HAP-1 (cell line): Measurements from ENCODE around the gene RAP1A.
"Not testable (repeated sequence)": the region's sequence is repeated elsewhere in the genome, so short reads cannot be mapped to it uniquely, and the experiment has no call there.

Experiments used
- DNase-seq, 2 experiments: peaks; one replicate each; pipeline ENCODE4 v3.0.0-alpha.2; 2016 to 2020; ENCODE audit warnings: low spot score in 2 of 2
- H3K27me3 ChIP-seq: fragments of 250-450 bp; sonication (Bioruptor Pico); 2 replicates; pipeline ENCODE4 v1.5.1; 2020; ENCODE audit warnings: low read depth, mild to moderate bottlenecking, moderate library complexity
- H3K36me3 ChIP-seq: fragments of 250-450 bp; sonication (Bioruptor Pico); replicated peaks from 2 replicates; pipeline ENCODE4 v1.5.1; 2020; ENCODE audit warnings: mild to moderate bottlenecking
- H3K4me1 ChIP-seq: fragments of 250-450 bp; sonication (Bioruptor Pico); 2 replicates; pipeline ENCODE4 v1.5.1; 2020; ENCODE audit warnings: mild to moderate bottlenecking
- H3K4me3 ChIP-seq: fragments of 250-450 bp; sonication (Bioruptor Pico); 2 replicates; pipeline ENCODE4 v1.5.1; 2020; ENCODE audit warnings: mild to moderate bottlenecking, moderate library complexity
- H3K9me3 ChIP-seq: fragments of 250-450 bp; sonication (Bioruptor Pico); 2 replicates; pipeline ENCODE4 v1.5.1; 2020; ENCODE audit warnings: mild to moderate bottlenecking, moderate library complexity
- in situ Hi-C: fragments of 300-500 bp; cut with MboI; formaldehyde crosslinking; loops from 3 replicates; pipeline ENCODE4 v1.14.3; 2020; ENCODE audit warnings: low sequenced_read_pairs, inconsistent platforms, mixed read lengths

RAP1A gene

GRCh38 chr1:111628153-111628552, 8.6 kb downstream of the RAP1A start:
- in situ Hi-C loops: no loop called here
- H3K4me3 ChIP-seq: no peak overlapping the region
- no peaks in the 10 kb centered on the region for H3K36me3 ChIP-seq
- no peaks in the 10 kb centered on the region for H3K27me3 ChIP-seq
- H3K4me1 ChIP-seq: peaks cover 3% of the 10 kb centered on the region; the same call in 1 of the 2 replicates
- no peak for DNase-seq
- H3K9me3 ChIP-seq: no peaks in the 10 kb centered on the region

- peaks cover 3% of the 10 kb centered on the region; the same call in 1 of the 2 replicates for H3K4me1 ChIP-seq
- DNase-seq: no peak
- H3K9me3 ChIP-seq: no peaks in the 10 kb centered on the region
- in situ Hi-C loops: no loop called here
- H3K27me3 ChIP-seq: no peaks in the 10 kb centered on the region
- H3K36me3 ChIP-seq: no peaks in the 10 kb centered on the region
- H3K4me3 ChIP-seq: no peak overlapping the region
Measured at GRCh38 chr1:111629190-111629954, 9.8 kb downstream of the RAP1A start.

DNA sequence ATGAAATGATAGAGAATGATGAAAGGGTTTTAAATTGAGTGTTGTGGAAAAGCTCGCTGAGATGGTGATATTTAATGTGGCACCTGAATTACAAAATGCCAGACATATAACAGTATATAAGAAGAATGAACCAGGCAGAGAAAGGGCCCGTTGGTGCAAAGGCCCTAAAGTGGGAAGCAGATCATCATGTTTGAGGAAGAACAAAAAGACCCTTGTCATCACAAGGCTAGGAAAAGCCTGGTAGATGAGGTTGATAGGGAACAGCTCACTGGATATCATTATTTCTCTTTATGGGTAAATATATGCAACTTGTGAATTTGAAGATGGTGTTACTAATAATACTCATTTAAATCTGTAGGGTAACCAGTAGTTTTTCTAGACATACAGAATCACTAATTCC, 11.0 kb downstream of the RAP1A start:
- H3K9me3 ChIP-seq: no peaks in the 10 kb centered on the region
- no peaks in the 10 kb centered on the region for H3K36me3 ChIP-seq
- peaks cover 8% of the 10 kb centered on the region for H3K4me1 ChIP-seq
- H3K4me3 ChIP-seq: no peak overlapping the region
- H3K27me3 ChIP-seq: no peaks in the 10 kb centered on the region
- in situ Hi-C loops: no loop called here
- no peak for DNase-seq

- in situ Hi-C loops: no loop called here
- H3K4me3 ChIP-seq: no peak overlapping the region
- H3K4me1 ChIP-seq: peaks cover 5% of the 10 kb centered on the region
- no peak for DNase-seq
- H3K27me3 ChIP-seq: no peaks in the 10 kb centered on the region
- no peaks in the 10 kb centered on the region for H3K36me3 ChIP-seq
- H3K9me3 ChIP-seq: no peaks in the 10 kb centered on the region
Measured at GRCh38 chr1:111631502-111631901, 11.9 kb downstream of the RAP1A start.

- H3K27me3 ChIP-seq, H3K4me3 ChIP-seq, in situ Hi-C loops, H3K9me3 ChIP-seq, H3K36me3 ChIP-seq, DNase-seq: not testable (repeated sequence)
- H3K4me1 ChIP-seq: peaks cover 12% of the 10 kb centered on the region
Measured at GRCh38 chr1:111632771-111633170, 13.2 kb downstream of the RAP1A start.

DNA sequence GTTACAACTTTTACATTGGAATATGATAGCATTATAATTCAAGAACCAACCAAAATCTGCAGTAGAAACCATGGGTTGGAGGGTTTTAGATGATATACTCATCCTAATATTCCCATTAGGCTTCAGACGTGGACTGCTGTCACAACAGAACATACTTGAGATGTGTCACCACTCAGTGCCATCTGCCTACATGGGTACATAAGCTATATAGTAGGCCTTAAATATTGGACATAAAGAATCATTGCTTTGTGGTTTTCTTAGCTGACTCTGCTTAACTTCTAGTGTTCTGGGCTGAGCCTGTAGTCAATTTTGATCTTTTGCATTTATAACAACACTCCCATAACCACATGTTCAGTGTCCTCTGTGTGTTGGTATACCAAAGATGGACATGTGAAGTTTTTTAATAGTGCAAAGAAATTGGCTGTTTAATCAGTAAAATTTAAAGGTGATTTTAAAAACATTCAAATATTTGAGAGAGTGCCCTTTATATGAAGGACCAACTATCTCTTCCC, 14.2 kb downstream of the RAP1A start:
- H3K4me3 ChIP-seq: no peak overlapping the region
- no peaks in the 10 kb centered on the region for H3K36me3 ChIP-seq
- in situ Hi-C loops: no loop called here
- peaks cover 18% of the 10 kb centered on the region for H3K4me1 ChIP-seq
- no peaks in the 10 kb centered on the region for H3K9me3 ChIP-seq
- H3K27me3 ChIP-seq: no peaks in the 10 kb centered on the region
- DNase-seq: no peak

GRCh38 chr1:111635324-111636009, 15.9 kb downstream of the RAP1A start:
- Histone ChIP-seq H3K4me3 (no peak overlapping the region), H3K36me3 (no peaks in the 10 kb centered on the region), H3K4me1 (peaks cover 25% of the 10 kb centered on the region), H3K27me3 (no peaks in the 10 kb centered on the region), H3K9me3 (no peaks in the 10 kb centered on the region)
- in situ Hi-C loops: no loop called here
- DNase-seq: no peak

DNA sequence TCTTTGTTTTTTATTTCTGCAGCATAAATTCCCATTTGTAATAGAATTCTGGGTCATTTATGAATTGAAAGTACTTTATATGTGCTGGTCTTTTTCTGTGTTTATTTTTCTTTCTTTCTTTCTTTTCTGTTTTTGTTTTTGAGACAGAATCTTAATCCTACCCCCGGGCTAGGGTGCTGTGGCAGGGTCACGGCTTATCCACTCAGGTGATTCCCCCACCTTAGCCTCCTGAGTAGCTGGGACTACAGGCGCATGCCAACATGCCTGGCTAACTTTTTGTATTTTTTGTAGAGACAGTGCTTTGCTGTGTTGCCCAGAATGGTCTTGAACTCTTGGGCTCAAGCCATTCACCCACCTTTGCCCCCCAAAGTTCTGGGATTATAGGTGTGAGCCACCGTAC, 18.7 kb downstream of the RAP1A start:
- in situ Hi-C loops: no loop called here
- no peaks in the 10 kb centered on the region for H3K9me3 ChIP-seq
- DNase-seq: peak; percentile 55 to 71
- no peak overlapping the region for H3K4me3 ChIP-seq
- peaks cover 25% of the 10 kb centered on the region for H3K4me1 ChIP-seq
- no peaks in the 10 kb centered on the region for H3K36me3 ChIP-seq
- no peaks in the 10 kb centered on the region for H3K27me3 ChIP-seq

GRCh38 chr1:111639602-111640198, 20.1 kb downstream of the RAP1A start:
- Histone ChIP-seq H3K27me3 (no peaks in the 10 kb centered on the region), H3K4me1 (peaks cover 25% of the 10 kb centered on the region), H3K9me3 (no peaks in the 10 kb centered on the region), H3K36me3 (no peaks in the 10 kb centered on the region), H3K4me3 (no peak overlapping the region)
- in situ Hi-C loops: no loop called here
- DNase-seq: peak; percentile 17 to 67

DNA sequence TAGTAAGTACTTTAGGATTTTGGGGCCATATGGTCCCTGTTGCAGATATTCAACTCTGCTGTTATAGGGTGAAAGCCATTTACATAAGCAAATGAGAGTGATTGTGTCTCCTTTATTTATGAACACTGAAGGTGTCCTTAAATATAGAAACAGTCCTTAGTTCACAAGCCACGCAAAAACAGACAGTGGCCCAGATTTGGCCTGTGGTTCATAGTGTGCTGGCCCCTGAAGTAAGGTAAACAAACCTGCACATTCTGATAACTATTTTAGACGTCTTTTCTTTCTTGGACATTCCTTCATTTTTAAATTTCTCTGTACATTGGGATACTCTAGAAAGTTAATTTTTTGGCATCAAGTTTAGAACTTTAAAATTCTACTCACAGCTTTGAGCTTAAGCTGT, 23.5 kb downstream of the RAP1A start:
- no peaks in the 10 kb centered on the region for H3K9me3 ChIP-seq

GRCh38 chr1:111643696-111644095, 24.1 kb downstream of the RAP1A start:
- no peaks in the 10 kb centered on the region for H3K9me3 ChIP-seq
- in situ Hi-C loops: no loop called here
- H3K4me3 ChIP-seq: no peak overlapping the region
- no peaks in the 10 kb centered on the region for H3K36me3 ChIP-seq
- H3K27me3 ChIP-seq: no peaks in the 10 kb centered on the region
- DNase-seq: no peak
- peaks cover 7% of the 10 kb centered on the region for H3K4me1 ChIP-seq

More for the DNA sequence above, 23.5 kb downstream of the RAP1A start:
- H3K4me1 ChIP-seq: peaks cover 10% of the 10 kb centered on the region
- H3K36me3 ChIP-seq: no peaks in the 10 kb centered on the region
- H3K27me3 ChIP-seq: no peaks in the 10 kb centered on the region
- in situ Hi-C loops: no loop called here
- no peak overlapping the region for H3K4me3 ChIP-seq
- no peak for DNase-seq

DNA sequence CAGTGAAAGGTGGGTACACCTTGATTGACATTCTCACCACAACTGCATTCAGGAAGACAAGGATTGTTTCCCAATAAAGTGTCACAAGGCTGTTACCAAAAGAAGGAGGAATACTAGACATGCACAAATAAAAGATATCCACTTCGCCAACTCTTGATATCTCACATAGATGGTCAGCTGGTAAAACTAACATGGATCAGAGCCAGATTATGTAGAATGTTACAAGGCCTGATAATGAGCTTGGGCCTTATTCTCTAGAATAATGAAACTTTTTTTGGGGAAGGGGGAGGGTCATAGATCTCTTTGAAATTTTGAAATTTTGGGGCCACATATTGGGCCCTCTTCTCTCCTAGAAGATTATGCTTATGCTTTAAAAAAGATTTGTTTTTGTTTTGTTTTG, 24.9 kb downstream of the RAP1A start:
- Histone ChIP-seq H3K36me3 (no peaks in the 10 kb centered on the region), H3K4me1 (peaks cover 5% of the 10 kb centered on the region), H3K4me3 (no peak overlapping the region), H3K9me3 (no peaks in the 10 kb centered on the region), H3K27me3 (no peaks in the 10 kb centered on the region)
- DNase-seq: no peak
- in situ Hi-C loops: no loop called here

DNA sequence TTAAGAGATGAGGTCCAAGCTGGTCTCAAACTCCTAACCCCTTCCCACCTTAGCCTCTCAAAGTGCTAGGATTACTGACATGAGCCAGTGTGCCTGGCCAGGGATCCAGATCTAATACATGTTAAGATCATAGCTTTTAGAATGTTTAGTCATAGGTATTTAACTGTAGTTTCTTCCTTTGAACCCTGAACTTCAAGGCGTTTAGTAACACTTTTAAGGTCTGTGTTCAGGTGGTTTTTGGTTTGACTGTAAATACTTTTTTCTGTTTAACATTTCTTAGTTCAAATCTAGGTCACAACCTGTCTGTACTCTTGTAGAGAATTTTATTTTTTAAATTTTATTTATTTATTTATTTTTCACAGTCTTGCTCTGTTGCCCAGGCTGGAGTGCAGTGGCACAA, 28.1 kb downstream of the RAP1A start:
- Histone ChIP-seq H3K36me3 (no peaks in the 10 kb centered on the region), H3K9me3 (no peaks in the 10 kb centered on the region), H3K4me3 (no peak overlapping the region), H3K27me3 (no peaks in the 10 kb centered on the region), H3K4me1 (no peaks in the 10 kb centered on the region)
- in situ Hi-C loops: no loop called here
- DNase-seq: no peak

GRCh38 chr1:111648806-111649205, 29.2 kb downstream of the RAP1A start:
- no peaks in the 10 kb centered on the region for H3K4me1 ChIP-seq
- DNase-seq: no peak
- no peaks in the 10 kb centered on the region for H3K36me3 ChIP-seq
- no peak overlapping the region for H3K4me3 ChIP-seq
- no peaks in the 10 kb centered on the region for H3K27me3 ChIP-seq
- in situ Hi-C loops: no loop called here
- no peaks in the 10 kb centered on the region for H3K9me3 ChIP-seq
